ENCODE data around the gene CRHR1.

The CRHR1 gene

DNA sequence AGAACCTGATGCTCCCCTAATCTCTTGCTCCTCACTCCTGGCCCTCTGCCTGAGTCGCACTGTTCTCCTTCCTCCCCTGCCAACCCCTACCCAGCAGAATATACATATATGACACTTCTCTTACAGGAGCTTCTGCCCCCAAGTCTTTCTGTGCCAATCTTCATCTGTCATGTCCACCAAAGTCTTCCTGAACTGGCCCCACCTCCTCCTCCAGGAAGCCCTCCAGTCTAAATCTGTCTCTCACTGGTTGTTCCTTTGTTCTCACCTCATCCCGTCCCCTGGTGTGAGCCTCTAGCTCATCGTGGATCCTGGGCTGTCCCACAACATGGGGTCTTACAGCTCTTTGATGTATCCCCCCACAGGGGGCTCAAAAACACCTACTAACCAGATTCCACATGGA is 8.3 kb downstream of the CRHR1 start:
- TF ChIP-seq REST (IDR thresholded peaks at IDR 0.05; ENCODE audit: insufficient read depth in 1 of 2, low read depth in 2 of 2, low read length in 2 of 2): no peak
- no peak for TF ChIP-seq FOXP2 (optimal IDR thresholded peaks at IDR 0.05; ENCODE audit: borderline replicate concordance, extremely low read depth, extremely low read length, insufficient read depth)
- TF ChIP-seq SIN3A (IDR thresholded peaks at IDR 0.05; ENCODE audit: borderline replicate concordance, insufficient read depth, low read length): no peak
- TF ChIP-seq TAF1 (IDR thresholded peaks at IDR 0.05; ENCODE audit: borderline replicate concordance, insufficient read depth, low read length): no peak
- TF ChIP-seq POLR2AphosphoS5 (IDR thresholded peaks at IDR 0.05; ENCODE audit: low read depth, low read length): no peak

- TF ChIP-seq TAF1 (IDR thresholded peaks at IDR 0.05; ENCODE audit: borderline replicate concordance, insufficient read depth, low read length) (no peak), SIN3A (IDR thresholded peaks at IDR 0.05; ENCODE audit: borderline replicate concordance, insufficient read depth, low read length) (no peak), POLR2AphosphoS5 (IDR thresholded peaks at IDR 0.05; ENCODE audit: low read depth, low read length) (no peak)
These were observed 9.1 kb downstream of the CRHR1 start for GRCh38 chr17:45792995-45793755.

DNA sequence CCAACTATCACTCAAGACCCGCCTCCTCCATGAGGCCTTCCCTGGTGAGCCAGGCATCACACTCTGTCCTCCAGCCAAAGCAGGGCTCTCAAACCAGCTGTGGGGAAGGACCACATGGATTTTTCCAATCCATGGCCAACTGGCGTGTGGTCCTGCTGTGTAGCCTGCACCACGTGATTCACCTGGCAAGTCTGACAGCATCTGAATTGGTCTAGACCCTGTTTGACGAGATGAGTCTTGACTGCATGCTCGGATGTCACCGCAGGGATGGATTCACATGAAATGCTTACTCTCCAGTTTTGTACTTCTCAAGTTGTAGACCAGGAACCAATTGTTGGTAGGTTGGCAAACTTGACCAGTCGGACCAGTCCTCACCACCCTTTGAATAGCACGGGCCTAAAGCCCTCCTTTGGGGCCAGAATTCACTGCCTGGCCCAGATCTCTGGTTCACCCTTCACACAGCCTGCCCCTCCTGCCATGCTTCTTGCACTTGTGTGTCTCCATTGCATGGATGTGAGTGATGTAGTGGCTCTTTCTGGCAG is 9.9 kb downstream of the CRHR1 start:
- TF ChIP-seq REST (IDR thresholded peaks at IDR 0.05; ENCODE audit: insufficient read depth in 1 of 2, low read depth in 2 of 2, low read length in 2 of 2) (no peak), TAF1 (IDR thresholded peaks at IDR 0.05; ENCODE audit: borderline replicate concordance, insufficient read depth, low read length) (no peak), POLR2AphosphoS5 (IDR thresholded peaks at IDR 0.05; ENCODE audit: low read depth, low read length) (no peak), FOXP2 (optimal IDR thresholded peaks at IDR 0.05; ENCODE audit: borderline replicate concordance, extremely low read depth, extremely low read length, insufficient read depth) (no peak), SIN3A (IDR thresholded peaks at IDR 0.05; ENCODE audit: borderline replicate concordance, insufficient read depth, low read length) (no peak)

GRCh38 chr17:45794840-45795239 is 10.7 kb downstream of the CRHR1 start:
- TF ChIP-seq FOXP2 (optimal IDR thresholded peaks at IDR 0.05; ENCODE audit: borderline replicate concordance, extremely low read depth, extremely low read length, insufficient read depth) (no peak), SIN3A (IDR thresholded peaks at IDR 0.05; ENCODE audit: borderline replicate concordance, insufficient read depth, low read length) (no peak), REST (IDR thresholded peaks at IDR 0.05; ENCODE audit: insufficient read depth in 1 of 2, low read depth in 2 of 2, low read length in 2 of 2) (no peak), TAF1 (IDR thresholded peaks at IDR 0.05; ENCODE audit: borderline replicate concordance, insufficient read depth, low read length) (no peak), POLR2AphosphoS5 (IDR thresholded peaks at IDR 0.05; ENCODE audit: low read depth, low read length) (no peak)

- TF ChIP-seq FOXP2 (optimal IDR thresholded peaks at IDR 0.05; ENCODE audit: borderline replicate concordance, extremely low read depth, extremely low read length, insufficient read depth) (no peak), SIN3A (IDR thresholded peaks at IDR 0.05; ENCODE audit: borderline replicate concordance, insufficient read depth, low read length) (no peak), POLR2AphosphoS5 (IDR thresholded peaks at IDR 0.05; ENCODE audit: low read depth, low read length) (no peak), REST (IDR thresholded peaks at IDR 0.05; ENCODE audit: insufficient read depth in 1 of 2, low read depth in 2 of 2, low read length in 2 of 2) (no peak), TAF1 (IDR thresholded peaks at IDR 0.05; ENCODE audit: borderline replicate concordance, insufficient read depth, low read length) (no peak)
These were observed 16.7 kb downstream of the CRHR1 start for GRCh38 chr17:45800816-45801215.

All from PFSK-1 (cell line).